NCI-H1105 treated with DMSO at 0.1 percent for 48 hours (cell line): ENCODE measurements around the gene UCK2.

Experiments used
- DNase-seq: peaks from one replicate; lab custom pipeline; 2025; lab: John Stamatoyannopoulos, UW

UCK2 gene

DNA sequence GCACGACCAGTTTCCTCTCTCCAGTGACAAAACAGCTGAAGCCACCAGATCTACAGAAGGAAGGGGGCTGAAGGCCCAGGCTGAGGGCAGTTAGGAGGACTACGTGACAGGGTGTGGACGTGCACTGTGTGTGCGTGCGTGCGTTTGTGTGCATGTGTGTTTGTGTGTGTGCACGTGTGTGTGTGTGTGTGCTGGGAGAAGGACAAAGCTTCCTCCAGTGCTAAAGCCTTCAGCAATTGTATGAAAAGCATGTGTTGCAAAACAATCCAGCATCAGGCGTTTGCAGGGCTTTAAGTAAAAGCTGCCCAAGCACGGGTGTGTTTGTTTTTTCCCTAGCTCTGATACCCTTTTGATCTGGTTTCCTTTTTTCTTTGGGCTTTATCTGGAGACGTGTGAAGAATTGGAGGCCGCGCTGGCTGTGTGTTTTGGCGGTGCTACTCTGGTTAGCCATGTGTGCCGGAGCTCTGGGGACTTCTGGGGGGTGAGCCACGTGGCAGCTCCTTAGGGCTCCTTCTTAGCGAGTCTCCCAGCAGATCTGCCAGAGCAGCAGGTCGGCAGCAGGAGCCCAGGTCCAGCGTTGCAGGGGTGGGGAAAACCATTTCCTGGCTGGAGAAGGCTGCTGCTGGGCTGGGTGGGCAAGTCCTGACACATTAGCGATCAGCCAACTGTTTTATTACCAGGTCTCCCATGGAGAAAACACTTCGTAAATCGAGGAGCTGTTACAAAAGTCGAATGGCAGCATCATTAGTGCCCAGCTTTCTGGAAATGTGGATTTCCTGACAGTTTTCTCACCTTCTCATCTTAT, 73.4 kb downstream of the UCK2 start:
- peak; percentile 84 for DNase-seq

DNA sequence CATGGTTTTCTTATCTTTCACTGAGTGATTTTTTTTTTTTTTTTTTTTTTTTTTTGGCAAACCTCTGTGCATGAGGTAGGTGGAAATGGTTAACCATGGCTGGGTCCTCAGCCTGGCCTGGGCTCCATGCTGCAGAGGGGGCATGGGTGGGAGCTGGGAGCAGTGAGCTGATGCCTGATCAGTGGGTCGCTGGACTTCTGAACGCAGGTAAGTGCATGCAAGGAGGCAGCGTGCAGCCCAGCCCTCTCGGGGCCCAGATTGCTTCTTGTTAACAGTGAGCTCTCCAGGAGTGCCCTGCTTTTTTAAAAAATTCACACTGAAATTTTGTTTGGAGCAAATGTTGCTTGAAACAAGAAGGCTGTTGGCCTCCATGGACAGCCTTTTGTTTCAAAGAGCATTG, 75.2 kb downstream of the UCK2 start:
- DNase-seq: no peak

DNA sequence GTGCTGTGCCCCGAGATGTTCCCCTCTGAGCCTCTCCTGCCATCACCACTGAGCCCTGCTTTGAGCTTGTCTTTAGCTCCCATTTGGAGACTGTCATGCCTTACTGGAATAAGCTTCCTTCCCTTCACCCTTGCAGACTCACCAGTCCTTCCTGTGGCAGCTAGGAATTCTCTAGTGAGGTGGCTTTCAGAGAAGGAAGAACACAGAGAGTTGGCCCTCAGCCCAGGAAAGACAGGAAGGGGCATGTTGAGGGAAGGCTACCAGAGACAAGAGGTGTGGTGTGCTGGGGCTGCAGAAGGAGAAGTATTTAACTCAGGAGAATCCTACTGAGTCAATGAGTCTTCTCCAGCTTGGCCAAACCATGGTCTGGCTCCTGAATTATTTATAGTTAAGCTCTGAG, 76.3 kb downstream of the UCK2 start:
- DNase-seq: peak; percentile 71

DNA sequence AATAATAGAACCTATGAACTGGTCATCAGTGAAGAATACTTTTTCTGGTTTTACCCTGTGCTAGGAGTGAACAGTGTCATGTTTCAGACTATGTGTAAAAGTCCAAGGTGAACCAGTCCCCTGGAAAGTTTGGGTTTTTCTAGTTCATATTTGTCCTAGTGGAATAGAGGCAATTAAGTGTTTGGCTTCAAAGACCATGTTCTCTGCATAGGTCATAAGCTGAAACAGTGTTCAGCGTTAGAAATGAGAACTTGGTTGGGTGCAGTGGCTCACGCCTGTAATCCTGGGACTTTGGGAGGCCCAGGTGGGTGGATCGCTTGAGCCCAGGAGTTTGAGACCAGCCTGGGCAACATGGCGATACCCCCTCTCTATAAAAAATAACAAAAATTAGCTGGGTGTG, 77.5 kb downstream of the UCK2 start:
- no peak for DNase-seq

DNA sequence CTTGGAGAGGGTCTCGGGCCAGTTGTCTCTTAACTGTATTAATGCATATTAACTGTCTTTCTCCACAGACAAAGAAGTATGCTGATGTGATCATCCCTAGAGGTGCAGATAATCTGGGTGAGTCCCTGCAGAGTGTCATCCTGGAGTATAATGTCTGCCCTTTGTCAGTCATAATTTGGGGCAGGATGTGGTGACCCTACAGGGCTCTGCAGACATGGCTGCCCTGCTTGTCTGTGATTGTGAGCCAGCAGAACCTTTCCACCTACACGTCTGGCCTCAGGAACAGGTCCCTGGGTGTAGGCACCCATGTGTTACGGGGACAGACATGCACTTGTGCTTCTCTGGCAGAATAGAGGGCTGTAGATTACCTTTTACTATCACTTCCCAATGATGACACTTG, 78.4 kb downstream of the UCK2 start:
- DNase-seq: no peak

DNA sequence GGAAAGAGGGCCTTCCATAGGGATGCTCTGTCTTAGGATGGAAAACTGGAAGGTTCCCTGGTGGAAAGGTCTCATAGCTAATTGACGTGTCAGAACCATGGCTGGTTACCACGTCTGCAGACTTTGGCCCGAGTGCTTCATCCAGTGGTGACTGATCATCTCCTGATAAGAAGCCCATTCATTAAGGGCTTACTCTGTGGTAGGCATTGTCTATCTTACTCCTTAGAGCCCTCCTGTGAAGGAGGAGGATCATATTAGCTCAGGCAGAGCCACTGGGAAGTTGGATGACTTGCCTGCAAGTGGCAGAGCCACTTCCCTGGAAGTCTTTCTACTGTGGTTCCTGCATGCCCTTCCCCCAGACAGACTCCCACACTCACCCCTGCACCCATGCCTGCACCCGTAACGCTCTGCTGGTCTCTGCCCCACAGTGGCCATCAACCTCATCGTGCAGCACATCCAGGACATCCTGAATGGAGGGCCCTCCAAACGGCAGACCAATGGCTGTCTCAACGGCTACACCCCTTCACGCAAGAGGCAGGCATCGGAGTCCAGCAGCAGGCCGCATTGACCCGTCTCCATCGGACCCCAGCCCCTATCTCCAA, 79.9 kb downstream of the UCK2 start:
- no peak for DNase-seq

DNA sequence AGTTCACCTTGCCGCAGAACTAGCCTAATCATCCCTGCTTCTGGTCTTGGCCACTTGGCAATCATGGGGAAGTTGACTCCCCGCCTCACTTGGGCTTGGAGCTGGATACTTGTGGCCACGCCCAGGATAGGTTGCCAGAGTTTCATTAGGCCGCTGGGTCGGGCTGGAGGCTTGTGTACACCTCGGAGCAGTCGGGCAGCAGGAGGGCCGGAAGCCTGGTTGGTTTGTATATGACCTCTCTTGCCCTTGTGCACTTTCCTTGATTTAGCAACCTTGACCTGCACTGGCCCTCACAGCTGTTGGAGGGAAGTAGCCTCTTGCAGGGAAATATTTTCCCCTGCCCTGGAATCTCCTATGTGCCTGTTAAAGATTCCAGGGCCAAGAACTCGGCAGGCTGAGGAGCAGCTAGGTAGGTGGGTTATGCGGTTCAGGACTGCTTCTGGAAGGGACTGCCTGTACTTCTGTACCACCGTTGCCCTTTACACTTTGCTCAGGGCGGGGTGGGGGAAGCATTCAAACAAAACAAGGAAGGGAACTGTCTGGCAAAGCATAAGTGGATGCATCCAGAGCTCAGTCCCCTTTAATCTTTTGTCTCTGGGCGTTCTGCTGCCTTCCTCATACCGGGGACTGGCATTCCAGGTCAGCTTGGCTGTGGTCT, 83.5 kb downstream of the UCK2 start:
- DNase-seq: no peak

DNA sequence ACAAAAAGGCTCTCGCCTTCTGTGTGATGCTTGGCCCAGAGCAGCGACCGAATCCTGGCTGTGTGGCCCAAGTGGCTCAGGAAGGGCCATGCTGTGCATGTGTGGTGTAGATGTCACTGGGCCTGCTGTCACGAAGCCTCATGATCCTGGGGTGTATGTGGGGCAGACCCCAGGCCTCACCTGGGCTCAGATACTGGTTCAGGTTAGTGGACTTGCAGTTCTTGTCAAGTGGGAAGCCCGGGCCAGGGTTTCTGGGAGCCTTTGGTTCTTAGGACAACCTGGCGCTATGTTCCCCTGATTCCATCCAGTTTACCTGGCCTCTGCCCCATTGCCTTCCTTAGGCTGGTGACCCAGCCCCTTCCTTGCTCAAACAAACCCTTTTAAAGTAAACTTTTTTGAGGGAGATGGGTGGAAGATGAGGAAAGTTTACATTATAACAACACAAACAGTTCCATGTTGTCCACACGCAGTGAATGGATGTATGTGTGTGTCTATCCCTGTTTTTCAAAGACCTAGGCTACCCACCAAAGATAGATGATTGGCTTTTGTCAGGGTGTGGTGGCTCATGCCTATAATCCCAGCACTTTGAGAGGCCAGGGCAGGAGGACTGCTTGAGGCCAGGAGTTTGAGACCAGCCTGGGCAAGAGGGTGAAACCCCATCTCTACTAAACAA, 84.3 kb downstream of the UCK2 start:
- DNase-seq: no peak

DNA sequence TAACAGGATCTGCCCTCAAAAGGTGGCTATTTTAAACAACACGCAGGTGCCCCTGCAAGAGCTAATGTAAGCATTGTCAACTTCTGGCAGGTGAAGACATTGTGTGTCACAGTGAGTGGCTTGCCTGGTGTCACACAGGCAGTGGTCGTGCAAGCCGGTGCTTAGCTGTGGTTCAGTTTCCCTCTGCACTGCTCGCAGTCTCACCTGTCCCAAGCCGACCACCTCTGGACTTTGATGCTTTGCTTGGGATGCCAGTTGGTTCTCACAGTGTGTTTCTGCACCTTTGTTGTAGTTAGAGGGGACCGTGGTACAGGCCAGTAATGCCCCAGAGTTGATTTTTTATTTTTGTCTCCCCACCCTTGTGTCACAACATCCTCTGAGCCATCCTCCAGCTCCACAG, 85.2 kb downstream of the UCK2 start:
- no peak for DNase-seq

DNA sequence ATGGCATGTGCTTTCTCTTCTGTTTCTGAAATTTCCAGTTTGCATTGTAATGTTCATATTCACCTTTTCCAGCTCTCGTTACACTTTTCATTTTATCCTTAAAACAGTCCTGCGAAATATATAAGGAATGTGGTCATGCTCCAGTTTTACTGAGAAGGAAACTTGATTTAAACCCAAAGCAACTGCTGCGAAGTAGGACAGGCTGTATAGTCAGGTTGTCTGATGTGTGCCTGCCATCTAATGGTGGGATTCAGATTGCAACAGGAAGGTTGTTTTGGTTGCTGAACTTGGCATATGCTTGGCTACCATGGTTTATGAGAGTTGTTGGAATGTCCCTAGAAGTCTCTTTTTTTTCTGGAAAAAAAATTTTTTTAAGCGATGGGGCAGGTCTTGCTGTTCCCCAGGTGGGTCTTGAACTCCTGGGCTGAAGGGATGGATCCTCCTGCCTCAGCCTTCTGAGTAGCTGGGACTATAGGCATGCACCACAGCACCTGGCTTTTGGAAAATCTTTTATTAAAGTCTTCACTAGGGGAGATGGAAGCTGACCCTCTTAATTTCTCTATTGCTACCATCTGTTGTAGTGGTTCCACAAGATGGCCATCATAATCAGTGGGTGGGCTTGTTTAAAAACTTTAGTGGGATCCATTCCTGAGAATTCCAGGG, 86.9 kb downstream of the UCK2 start:
- peak; percentile 74 for DNase-seq

DNA sequence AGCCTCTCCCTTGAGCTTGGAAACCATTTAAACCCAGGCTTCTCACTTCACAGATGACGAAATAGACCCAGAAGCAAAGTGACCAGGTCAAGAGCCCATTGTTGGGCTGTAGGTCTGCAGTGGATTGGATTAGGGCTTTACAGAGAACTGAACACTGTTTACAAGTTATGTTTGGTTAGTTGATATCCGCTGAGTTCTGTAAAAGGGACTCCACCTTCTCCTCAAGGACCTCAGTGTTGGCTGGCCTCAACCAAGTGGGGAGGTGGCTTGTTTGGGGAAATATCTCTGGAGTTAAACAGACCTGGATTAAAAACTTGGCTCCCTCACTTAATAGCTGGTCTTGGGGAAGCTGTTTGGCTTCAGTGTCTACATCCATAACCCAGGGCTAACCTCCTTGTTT, 88.1 kb downstream of the UCK2 start:
- no peak for DNase-seq

DNA sequence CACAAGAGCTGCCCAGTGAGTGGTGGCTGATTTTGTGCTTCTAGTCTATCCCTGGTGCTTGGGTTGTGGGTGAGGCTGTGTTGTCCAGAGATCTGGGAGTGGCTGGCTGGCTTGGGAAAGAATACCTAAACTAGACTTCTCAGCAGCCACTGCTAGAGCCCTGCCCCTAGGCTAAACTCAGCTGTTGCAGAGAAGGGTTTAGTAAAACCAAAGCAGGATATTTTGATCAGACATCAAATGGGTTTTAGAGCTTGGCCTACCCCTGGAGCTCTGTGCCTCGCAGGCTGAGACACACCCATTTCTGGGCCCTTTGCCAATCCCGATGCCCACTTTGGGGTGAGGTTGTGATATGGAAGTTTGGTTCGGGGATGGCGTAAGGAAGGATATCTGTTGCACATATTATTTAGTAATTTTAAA, 88.5 kb downstream of the UCK2 start:
- no peak for DNase-seq

DNA sequence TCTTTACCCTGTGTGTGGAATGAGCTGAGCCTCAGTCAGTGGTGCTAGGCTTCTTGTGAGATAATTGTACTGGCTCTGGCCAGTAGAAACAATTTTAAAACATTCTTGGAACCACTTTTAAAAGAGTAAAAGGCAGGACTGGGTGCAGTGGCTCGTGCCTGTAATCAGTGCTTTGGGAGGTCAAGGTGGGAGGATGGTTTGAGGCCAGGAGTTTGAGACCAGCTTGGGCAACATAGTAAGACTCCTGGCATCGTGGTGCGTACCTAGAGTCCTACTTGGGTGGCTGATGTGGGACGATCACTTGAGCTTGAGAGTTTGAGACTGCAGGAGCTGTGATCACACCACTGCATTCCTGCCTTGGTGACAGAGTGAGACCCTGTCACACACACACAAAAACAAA, 89.8 kb downstream of the UCK2 start:
- no peak for DNase-seq

DNA sequence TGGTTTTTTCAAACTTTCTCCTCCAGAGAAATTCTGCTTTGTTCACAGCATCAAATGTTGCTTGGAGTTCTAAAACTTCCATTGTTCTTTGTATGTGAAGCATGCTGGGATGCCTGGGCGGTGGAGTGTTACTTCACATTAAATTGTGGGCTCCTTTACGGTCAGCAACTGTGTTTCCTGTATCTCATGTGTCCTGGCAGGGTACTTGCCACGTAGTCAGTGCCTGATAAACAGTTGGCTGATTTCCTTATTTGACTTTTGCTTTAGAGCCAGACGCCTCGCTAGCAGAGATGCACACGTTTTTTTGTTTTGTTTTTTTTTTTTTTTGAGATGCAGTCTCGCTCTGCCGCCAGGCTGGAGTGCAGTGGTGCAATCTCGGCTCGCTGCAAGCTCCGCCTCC, 96.7 kb downstream of the UCK2 start:
- DNase-seq: no peak

DNA sequence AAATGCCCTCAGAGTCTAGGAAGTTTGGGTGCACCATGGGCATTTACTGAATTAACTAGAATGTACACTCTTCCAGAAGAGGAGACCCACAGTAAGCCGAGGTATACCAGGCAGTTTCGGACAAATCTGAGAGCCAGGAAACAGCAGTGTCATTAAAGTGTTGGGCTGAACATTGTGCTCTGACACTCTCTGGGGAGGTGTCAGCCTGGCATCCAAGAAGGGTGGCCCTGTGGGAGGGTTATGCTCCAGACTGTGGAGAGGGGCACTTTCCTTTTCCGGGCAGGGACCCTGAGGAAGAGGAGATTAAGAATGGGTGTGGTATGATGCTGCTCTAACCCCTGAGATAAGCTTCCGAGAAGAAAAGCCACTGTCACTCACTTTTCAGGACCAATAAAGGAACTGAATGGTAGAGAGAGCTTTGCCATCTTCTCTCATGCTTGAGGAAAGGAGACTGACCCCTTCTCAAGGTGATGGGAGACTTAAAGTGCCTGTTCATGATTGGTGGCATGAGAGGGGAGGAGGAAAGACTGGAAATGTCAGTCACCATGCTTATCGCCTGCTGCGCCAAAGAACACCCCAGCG, 98.2 kb downstream of the UCK2 start:
- no peak for DNase-seq

DNA sequence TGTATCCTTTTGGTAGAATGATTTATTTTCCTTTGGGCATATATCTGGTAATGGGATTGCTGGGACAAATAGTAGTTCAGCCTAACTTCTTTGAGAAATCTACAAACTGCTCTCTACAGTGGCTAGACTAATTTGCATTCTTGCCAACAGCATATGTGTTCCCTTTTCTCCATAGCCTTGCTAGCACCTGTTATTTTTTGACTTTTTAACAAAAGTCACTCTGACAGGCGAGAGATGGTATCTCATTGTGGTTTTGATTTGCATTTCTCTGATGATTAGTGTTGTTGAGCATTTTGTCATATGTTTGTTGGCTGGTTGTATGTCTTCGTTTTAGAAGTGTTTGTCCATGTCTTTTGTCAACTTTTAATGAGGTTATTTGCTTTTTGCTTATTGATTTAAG, 99.8 kb downstream of the UCK2 start:
- no peak for DNase-seq

DNA sequence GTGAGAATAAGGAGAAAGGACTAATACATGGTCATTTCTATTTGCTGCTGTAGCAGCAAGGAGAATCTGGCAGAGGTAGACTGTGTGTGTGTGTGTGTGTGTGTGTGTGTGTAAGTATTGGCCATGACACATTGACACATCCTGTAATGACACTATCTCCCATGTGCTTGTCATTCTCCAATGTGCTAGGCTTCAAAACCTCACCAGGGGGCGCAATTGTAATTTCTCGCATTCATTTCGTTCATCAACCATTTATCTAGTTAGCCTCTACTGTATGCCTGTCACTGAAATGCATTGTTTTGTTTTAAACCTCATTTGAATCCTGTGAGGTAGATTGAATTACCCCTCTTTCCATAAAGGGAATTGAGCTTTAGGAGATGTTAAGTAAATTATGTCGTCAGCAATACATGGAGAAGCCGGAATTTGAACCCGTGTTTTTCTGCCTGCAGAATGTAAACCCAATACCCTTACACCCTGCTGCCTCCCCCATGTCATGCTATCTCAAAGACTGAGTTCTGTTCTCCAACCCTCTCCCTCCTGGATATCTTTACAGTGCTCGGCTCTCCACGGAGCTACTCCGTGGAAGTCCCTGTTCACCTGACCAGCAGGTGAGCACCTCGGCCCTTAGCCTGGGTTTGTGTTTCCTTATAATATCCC, 100.8 kb downstream of the UCK2 start:
- DNase-seq: peak; percentile 62

DNA sequence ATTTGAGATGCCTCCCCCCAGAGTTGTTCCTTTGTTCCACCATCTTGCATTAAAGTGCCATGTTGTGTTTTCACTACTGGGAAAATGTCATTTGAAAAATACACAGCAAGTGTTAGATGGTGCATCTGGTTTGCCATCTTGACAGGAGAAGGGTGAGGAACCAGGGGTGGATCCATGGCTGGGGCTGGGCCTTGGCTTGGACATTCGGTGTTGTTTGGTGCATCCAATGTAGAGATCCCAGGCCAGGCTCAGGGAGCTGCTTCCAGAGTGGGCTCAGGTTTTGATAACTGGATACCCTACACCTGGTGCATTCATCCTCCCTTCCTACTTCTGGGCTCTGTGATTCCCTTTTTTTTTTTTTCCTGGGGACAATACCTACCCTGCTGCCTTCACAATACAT, 103.5 kb downstream of the UCK2 start:
- no peak for DNase-seq

DNA sequence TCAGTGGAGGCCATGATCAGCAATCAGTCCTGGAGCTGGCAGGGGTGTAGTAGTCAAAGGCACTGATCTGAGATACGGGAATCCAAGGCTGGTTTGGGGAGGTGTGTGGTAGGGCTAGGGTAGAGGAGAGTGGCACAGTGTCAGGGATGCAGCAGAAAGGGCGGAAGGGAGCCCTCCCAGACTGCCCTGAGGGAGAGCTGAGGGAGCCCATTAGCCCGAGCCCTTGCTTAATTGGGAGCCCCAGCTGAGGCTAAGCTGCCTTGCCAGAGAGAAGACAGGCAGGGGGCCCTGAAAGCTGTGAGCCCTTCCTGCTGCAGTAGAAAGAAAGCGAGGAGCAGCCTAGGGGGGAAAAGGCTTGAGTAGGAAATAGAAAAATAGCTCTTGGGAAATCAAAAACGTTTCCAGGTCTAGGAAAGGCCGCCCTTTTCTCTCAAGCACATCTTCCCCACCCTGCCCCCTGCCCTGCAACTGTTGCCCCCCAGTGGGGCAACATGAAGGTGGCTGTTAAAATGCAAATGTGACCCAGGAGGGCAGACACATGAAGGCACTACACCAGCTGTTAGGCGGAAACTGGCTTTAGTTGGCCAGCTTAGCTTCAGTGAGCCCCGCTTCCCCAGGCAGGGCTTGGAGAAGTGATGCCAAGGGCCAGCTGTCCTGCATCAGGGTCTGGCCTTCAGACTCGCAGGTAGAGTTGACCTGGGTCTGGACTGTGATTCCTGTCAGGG, 106.2 kb downstream of the UCK2 start:
- no peak for DNase-seq

DNA sequence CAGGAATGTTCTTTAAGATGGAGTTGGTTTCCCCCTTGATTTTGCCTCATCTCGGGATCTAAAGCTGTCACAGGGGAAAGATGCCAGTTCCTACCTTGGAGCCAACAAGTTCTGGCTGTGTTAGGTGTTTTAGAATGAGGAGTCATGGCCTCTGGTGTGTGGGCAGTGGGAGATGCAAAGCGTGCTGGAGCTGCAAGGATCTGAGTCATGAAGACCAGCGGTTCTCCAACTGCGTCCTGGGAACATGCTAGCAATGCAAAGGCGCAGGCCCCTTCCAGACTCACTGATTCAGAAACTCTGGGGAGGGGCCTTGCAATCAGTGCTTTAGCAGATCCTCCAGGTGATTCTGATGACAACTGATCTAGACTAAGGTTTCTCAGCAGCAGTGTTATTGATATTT, 109.1 kb downstream of the UCK2 start:
- no peak for DNase-seq

DNA sequence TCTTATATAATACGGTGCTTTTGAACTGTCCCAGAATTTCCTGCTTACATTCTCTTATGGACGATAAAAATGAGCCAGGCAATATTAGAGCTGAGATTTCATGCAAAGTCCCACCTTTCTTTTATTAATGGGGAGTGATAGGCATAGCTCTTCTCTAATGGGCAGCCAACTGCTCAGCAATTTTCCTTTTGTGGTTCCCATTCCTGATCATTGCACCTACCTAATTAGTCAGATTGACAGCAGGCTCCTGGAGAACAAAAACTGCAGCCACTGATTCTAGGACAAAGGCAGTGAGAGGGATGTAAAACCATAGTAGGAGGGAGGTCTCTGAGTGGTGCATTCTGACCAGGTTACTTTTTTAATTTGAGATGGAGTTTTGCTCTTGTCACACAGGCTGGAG, 110.4 kb downstream of the UCK2 start:
- no peak for DNase-seq
